Measurements from ENCODE around the gene VWA3B. TPM values are rescaled to one million over a fixed set of nuclear protein-coding genes. Genes with fewer than 3 reads are reported as not detected.

VWA3B gene, protein sequence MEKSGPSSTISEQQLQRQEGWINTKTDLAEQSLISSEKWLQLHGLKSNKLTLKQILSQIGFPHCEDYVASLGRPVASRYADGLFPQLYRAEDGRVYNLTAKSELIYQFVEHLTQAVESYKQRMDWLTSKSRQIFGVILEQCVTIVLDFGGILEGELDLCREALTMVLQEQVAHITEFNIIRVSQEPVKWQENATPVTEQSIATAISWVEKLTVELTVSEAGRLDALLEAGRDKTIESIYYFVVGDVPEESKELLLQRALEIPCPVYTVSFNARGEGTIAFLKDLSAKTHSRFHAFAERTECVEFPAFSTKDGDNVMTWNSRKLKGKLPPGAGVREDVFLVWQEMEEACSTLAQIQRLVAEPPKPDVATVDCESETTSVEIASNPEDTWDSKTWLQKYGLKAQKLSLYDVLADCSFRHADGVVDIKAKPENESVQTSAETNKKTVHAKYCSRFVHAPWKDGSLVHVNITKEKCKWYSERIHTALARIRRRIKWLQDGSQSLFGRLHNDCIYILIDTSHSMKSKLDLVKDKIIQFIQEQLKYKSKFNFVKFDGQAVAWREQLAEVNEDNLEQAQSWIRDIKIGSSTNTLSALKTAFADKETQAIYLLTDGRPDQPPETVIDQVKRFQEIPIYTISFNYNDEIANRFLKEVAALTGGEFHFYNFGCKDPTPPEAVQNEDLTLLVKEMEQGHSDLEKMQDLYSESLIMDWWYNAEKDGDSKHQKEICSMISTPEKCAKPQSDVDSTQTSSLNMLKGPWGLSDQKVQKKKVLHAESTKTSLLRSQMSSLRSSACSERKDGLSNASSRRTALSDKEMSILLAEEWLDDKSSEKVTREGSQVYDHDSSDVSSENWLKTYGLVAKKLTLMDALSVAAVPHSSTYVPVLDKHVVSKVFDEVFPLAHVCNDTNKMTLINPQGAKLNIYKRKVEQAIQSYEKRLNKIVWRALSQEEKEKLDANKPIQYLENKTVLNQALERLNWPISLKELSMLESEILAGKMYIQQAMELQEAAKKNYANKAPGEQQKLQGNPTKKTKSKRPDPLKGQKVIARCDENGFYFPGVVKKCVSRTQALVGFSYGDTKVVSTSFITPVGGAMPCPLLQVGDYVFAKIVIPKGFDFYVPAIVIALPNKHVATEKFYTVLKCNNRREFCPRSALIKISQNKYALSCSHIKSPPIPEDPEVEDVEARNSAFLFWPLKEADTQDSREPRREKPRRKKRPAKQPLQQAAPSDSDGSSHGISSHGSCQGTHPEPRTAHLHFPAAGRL (N-terminal part only)
- total RNA-seq: not detected in 2 replicates
- long read RNA-seq: 0 reads

DNA sequence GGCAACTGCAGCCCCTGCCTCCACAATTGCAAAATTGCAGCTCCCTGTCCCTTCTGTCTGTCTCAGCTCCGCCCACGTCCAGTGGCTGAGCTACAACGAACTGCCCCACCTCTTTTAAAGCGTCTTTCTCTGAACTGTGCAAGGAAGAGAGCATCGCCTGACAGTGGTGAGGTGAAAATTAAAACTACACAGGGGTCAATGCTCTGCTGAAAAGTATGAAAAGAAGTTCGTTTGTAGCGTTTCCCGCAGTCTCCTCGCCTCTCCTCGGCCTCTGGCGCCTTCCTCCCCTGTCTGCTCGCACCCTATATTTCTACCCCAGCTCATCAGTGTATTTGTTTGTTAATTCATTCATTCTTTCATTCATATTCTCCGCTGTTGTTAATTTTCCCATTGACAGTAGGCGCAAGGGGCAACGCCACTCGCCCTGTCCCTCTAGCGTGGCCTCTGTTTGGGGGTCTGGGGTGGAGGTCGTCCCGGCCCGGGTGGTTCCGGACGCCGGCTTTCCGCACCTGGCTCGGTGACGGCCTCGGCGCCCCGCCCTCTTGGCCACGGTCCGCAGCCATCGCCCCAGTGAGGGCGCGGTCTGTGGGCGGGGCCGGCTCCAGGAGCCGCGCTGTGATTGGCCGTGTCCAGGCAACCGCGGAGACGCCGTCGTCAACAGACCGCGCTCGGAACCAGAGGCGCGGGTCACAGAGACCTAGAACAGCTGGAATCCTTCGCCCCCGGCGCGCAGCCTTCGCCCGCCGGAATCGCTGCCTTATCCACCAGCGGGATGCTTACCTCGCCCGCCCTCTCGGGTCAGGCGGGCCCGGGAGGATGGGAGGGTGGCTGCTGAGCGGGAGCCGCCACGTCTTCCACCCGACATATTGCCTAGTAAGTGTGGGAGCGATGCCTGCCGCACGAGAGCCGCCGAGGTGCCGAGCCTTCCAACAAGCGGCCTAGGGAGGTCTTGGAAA, at the start of gene VWA3B:
Gene VWA3B, plus strand, starts transcription at position 677 of the 956 bp plus-strand sequence. CDS start 5,926 bp downstream, outside the sequence.
- peak within 1 kb of the TSS; percentile 7 for H3K27ac Mint-ChIP-seq (ENCODE audit: unreplicated experiment)
- H3K27me3 Mint-ChIP-seq (ENCODE audit: low read depth): peaks cover 70% of the 10 kb centered on the region
- H3K9me3 Mint-ChIP-seq: no peaks in the 10 kb centered on the region
- H3K4me1 Mint-ChIP-seq: peaks cover 12% of the 10 kb centered on the region
- H3K4me3 Mint-ChIP-seq: peak within 1 kb of the TSS; percentile 87
- no peaks in the 10 kb centered on the region for H3K36me3 Mint-ChIP-seq (ENCODE audit: low read depth)
- DNase-seq (ENCODE audit: low read depth, low spot score): peak; percentile 56
- TF ChIP-seq, protein P1, sequence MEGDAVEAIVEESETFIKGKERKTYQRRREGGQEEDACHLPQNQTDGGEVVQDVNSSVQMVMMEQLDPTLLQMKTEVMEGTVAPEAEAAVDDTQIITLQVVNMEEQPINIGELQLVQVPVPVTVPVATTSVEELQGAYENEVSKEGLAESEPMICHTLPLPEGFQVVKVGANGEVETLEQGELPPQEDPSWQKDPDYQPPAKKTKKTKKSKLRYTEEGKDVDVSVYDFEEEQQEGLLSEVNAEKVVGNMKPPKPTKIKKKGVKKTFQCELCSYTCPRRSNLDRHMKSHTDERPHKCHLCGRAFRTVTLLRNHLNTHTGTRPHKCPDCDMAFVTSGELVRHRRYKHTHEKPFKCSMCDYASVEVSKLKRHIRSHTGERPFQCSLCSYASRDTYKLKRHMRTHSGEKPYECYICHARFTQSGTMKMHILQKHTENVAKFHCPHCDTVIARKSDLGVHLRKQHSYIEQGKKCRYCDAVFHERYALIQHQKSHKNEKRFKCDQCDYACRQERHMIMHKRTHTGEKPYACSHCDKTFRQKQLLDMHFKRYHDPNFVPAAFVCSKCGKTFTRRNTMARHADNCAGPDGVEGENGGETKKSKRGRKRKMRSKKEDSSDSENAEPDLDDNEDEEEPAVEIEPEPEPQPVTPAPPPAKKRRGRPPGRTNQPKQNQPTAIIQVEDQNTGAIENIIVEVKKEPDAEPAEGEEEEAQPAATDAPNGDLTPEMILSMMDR (conservative IDR thresholded peaks at IDR 0.05): no peak

DNA sequence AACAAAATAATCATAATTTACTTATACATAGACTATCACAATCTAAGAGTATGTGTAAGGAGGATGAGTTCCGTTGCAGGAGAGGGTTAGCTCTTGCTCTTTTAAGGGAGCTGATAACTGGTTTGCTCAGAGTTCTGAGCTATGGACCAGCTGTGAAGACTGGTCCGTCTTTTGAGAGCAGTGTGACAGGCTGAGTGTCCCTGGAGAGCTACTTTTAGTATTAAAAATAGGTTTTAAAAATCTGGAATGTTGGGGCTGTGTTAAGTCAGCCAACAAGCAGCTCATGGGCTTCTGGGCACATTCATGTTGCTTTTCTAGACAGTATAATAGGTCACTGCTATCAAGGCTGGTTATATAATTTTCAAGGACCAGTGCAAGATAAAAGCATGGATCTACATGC, 49.8 kb upstream of the VWA3B start:
- TF ChIP-seq, protein P1 (conservative IDR thresholded peaks at IDR 0.05): no peak
- Mint-ChIP-seq H3K4me3 (no peak overlapping the region), H3K9me3 (no peaks in the 10 kb centered on the region), H3K36me3 (ENCODE audit: low read depth) (no peaks in the 10 kb centered on the region), H3K27ac (ENCODE audit: unreplicated experiment) (no peak overlapping the region), H3K4me1 (no peaks in the 10 kb centered on the region), H3K27me3 (ENCODE audit: low read depth) (no peaks in the 10 kb centered on the region)
- DNase-seq (ENCODE audit: low read depth, low spot score): no peak

DNA sequence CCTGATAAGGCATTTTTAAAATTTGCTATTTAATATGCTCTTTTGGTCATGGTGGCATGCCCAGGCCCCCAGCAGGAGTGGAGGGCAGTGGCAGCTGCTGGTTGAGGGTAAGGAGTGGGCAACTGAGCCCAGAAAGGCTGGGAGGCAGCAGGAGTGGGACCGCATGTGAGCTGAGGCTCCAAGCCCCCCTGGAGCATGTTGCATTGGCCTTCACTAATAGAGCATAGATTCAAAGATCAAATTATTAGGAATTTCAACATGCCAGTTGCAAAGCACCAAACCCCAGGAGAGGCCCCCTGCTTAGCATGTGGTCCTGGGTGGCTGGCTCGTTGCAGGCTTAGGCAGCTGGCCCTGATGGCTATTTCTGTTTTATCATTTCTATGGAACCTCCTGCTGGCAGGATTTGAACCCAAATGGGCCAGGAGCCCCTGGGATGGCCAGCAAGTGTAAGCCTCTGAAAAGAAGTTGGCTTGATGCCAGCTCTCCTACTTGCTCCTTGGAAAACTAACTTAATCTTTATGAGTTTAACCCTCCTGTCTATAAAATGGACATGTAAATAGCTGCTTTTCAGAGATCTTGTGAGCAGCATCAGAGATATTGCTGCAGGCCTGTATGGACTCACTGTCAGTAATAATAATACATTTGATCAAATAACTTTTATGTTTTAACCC, 49.2 kb upstream of the VWA3B start:
- H3K27ac Mint-ChIP-seq (ENCODE audit: unreplicated experiment): no peak overlapping the region
- H3K4me1 Mint-ChIP-seq: no peaks in the 10 kb centered on the region

DNA sequence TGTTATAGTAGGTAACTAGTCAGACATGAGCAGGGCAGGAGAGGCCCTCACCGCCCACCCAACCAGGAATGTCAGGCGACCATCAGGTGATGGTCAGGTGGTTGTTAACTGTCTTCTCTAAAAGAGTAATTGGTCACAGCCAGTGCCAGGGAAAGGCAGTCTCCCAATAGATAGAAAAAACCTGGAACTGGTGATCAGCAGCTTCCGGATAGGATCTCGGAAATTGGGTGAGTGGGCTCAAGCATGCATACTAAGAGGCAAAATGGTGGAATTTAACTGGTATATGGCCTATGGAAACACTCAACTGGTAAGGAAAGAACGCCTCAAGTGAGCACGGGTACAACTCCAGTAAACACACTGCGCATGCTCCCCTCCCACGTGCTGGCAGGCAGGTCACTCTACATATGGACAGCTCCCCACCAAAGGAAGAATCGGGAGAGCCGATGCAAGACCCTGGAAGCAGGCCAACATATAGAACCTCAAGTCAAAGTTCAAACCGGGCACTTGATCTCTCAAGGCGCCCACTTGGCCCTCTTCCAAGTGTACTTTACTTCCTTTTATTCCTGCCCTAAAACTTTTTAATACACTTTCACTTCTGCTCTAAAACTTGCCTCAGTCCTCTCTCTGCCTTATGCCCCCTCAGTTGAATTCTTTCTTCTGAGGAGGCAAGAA, 47.7 kb upstream of the VWA3B start:
- no peaks in the 10 kb centered on the region for H3K36me3 Mint-ChIP-seq (ENCODE audit: low read depth)
- no peak for DNase-seq (ENCODE audit: low read depth, low spot score)
- no peak overlapping the region for H3K27ac Mint-ChIP-seq (ENCODE audit: unreplicated experiment)
- H3K4me1 Mint-ChIP-seq: no peaks in the 10 kb centered on the region
- TF ChIP-seq, protein P1 (conservative IDR thresholded peaks at IDR 0.05): no peak
- no peaks in the 10 kb centered on the region for H3K9me3 Mint-ChIP-seq
- H3K4me3 Mint-ChIP-seq: no peak overlapping the region
- H3K27me3 Mint-ChIP-seq (ENCODE audit: low read depth): no peaks in the 10 kb centered on the region

More for the DNA sequence above, 49.2 kb upstream of the VWA3B start:
- Mint-ChIP-seq H3K9me3 (no peaks in the 10 kb centered on the region), H3K4me3 (no peak overlapping the region), H3K27me3 (ENCODE audit: low read depth) (no peaks in the 10 kb centered on the region), H3K36me3 (ENCODE audit: low read depth) (no peaks in the 10 kb centered on the region)
- DNase-seq (ENCODE audit: low read depth, low spot score): no peak
- TF ChIP-seq, protein P1 (conservative IDR thresholded peaks at IDR 0.05): no peak

All from neural crest cell (in vitro differentiated cells).